Esophagus (tissue), 2 donors: ENCODE measurements around the gene BPIFB4. TPM values are rescaled to one million over a fixed set of nuclear protein-coding genes. Genes with fewer than 3 reads are reported as not detected.

ENCODE experiments used
- H3K27ac ChIP-seq, 2 donors: one replicate each; pipeline ENCODE4 v1.5.1; 2013; ENCODE audit warnings: low read depth in 2 of 2, mild to moderate bottlenecking in 2 of 2, inconsistent platforms in 1 of 2, low read length in 1 of 2, moderate library complexity in 1 of 2
- H3K27me3 ChIP-seq, 2 donors: one replicate each; pipeline ENCODE4 v1.6.1; 2013; ENCODE audit warnings: low read length in 2 of 2, control low read depth in 1 of 2, mild to moderate bottlenecking in 1 of 2; ENCODE audit not compliant: insufficient read depth in 2 of 2, control insufficient read depth in 1 of 2
- H3K36me3 ChIP-seq, 2 donors: one replicate each; pipeline ENCODE4 v1.6.1; 2013; ENCODE audit warnings: low read length in 1 of 2; ENCODE audit not compliant: control insufficient read depth in 2 of 2, insufficient read depth in 2 of 2
- H3K4me1 ChIP-seq, 2 donors: one replicate each; pipeline ENCODE4 v1.6.1; 2013; ENCODE audit warnings: low read length in 1 of 2; ENCODE audit not compliant: control insufficient read depth in 2 of 2, insufficient read depth in 2 of 2
- H3K4me3 ChIP-seq, 2 donors: one replicate each; pipeline ENCODE4 v1.5.1; 2013; ENCODE audit warnings: low read length in 2 of 2, mild to moderate bottlenecking in 2 of 2, low read depth in 1 of 2, moderate library complexity in 1 of 2
- H3K9me3 ChIP-seq, 2 donors: one replicate each; pipeline ENCODE4 v1.6.1; 2013; ENCODE audit warnings: mild to moderate bottlenecking in 2 of 2, low read depth in 1 of 2, low read length in 1 of 2, moderate library complexity in 1 of 2; ENCODE audit not compliant: control insufficient read depth in 2 of 2, insufficient read depth in 1 of 2
- WGBS, 2 donors: extraction: QIAGEN DNeasy Blood & Tissue Kit; methylation state at CpG; one replicate each; pipeline ENCODE4 v1.1.7; 2013; 5-methylcytosine and 5-hydroxymethylcytosine counted together
- polyA plus RNA-seq, 2 donors: library from polyadenylated mRNA; stranded (reverse); fragments of 200-250 nt; gene quantifications; one replicate each; pipeline ENCODE4 v1.2.3, GENCODE V29; 2013
- donor health status: healthy with polysubstance abuse.
- donor health status: Bipolar disorder and iron deficiency.

Gene BPIFB4
- polyA plus RNA-seq, 2 donors = not detected

GRCh38 chr20:33059136-33059535, 20.3 kb upstream of the BPIFB4 start:
- Histone ChIP-seq H3K27ac (no peak overlapping the region), H3K4me1 (no peaks in the 10 kb centered on the region), H3K36me3 (no peaks in the 10 kb centered on the region), H3K9me3 (no peaks in the 10 kb centered on the region), H3K27me3 (no peaks in the 10 kb centered on the region), H3K4me3 (no peak overlapping the region)
- WGBS, 2 donors = 78% methylated on average over 7 of the region's 7 CpGs

GRCh38 chr20:33059741-33060390, 19.6 kb upstream of the BPIFB4 start:
- Histone ChIP-seq H3K36me3 (no peaks in the 10 kb centered on the region), H3K4me1 (no peaks in the 10 kb centered on the region), H3K9me3 (no peaks in the 10 kb centered on the region), H3K27me3 (no peaks in the 10 kb centered on the region), H3K4me3 (no peak overlapping the region), H3K27ac (no peak overlapping the region)
- 66 to 76% methylated on average over 22 of the region's 22 CpGs for WGBS, 2 donors

- 69 to 72% methylated on average over 14 of the region's 14 CpGs for WGBS, 2 donors
- H3K27me3 ChIP-seq = no peaks in the 10 kb centered on the region
- H3K27ac ChIP-seq = no peak overlapping the region
- H3K4me3 ChIP-seq = no peak overlapping the region
- H3K36me3 ChIP-seq = no peaks in the 10 kb centered on the region
- no peaks in the 10 kb centered on the region for H3K4me1 ChIP-seq
- no peaks in the 10 kb centered on the region for H3K9me3 ChIP-seq
Observed at GRCh38 chr20:33061658-33062028, 17.8 kb upstream of the BPIFB4 start.

- Histone ChIP-seq H3K36me3 (no peaks in the 10 kb centered on the region), H3K27me3 (no peaks in the 10 kb centered on the region), H3K4me3 (no peak overlapping the region), H3K9me3 (no peaks in the 10 kb centered on the region), H3K27ac (no peak overlapping the region), H3K4me1 (no peaks in the 10 kb centered on the region)
- 51 to 52% methylated on average over 9 of the region's 9 CpGs for WGBS, 2 donors
Observed at GRCh38 chr20:33062105-33062824, 17.2 kb upstream of the BPIFB4 start.

- Histone ChIP-seq H3K9me3 (no peaks in the 10 kb centered on the region), H3K4me1 (no peaks in the 10 kb centered on the region), H3K4me3 (no peak overlapping the region), H3K27ac (no peak overlapping the region), H3K36me3 (no peaks in the 10 kb centered on the region), H3K27me3 (no peaks in the 10 kb centered on the region)
- WGBS, 2 donors = 83 to 89% methylated on average over 1 of the region's 1 CpG
Observed at GRCh38 chr20:33062825-33063149, 16.7 kb upstream of the BPIFB4 start.

GRCh38 chr20:33063271-33063670, 16.2 kb upstream of the BPIFB4 start:
- Histone ChIP-seq H3K27me3 (no peaks in the 10 kb centered on the region), H3K4me1 (no peaks in the 10 kb centered on the region), H3K27ac (no peak overlapping the region), H3K9me3 (no peaks in the 10 kb centered on the region), H3K36me3 (no peaks in the 10 kb centered on the region), H3K4me3 (no peak overlapping the region)
- WGBS, 2 donors = 88 to 91% methylated on average over 6 of the region's 6 CpGs

- Histone ChIP-seq H3K4me1 (no peaks in the 10 kb centered on the region), H3K27me3 (no peaks in the 10 kb centered on the region), H3K36me3 (no peaks in the 10 kb centered on the region), H3K9me3 (no peaks in the 10 kb centered on the region), H3K27ac (no peak overlapping the region), H3K4me3 (no peak overlapping the region)
- WGBS, 2 donors = 92 to 93% methylated on average over 11 of the region's 11 CpGs
Observed at GRCh38 chr20:33064572-33065287, 14.7 kb upstream of the BPIFB4 start.

- 59 to 63% methylated on average over 9 of the region's 9 CpGs for WGBS, 2 donors
- Histone ChIP-seq H3K27ac (no peak overlapping the region), H3K4me3 (no peak overlapping the region), H3K36me3 (no peaks in the 10 kb centered on the region), H3K9me3 (no peaks in the 10 kb centered on the region), H3K4me1 (no peaks in the 10 kb centered on the region), H3K27me3 (no peaks in the 10 kb centered on the region)
Observed at GRCh38 chr20:33065785-33066184, 13.7 kb upstream of the BPIFB4 start.

- Histone ChIP-seq H3K36me3 (no peaks in the 10 kb centered on the region), H3K4me3 (no peak overlapping the region), H3K27me3 (no peaks in the 10 kb centered on the region), H3K9me3 (no peaks in the 10 kb centered on the region), H3K27ac (no peak overlapping the region), H3K4me1 (no peaks in the 10 kb centered on the region)
- WGBS, 2 donors = 73 to 81% methylated on average over 3 of the region's 3 CpGs
Observed at GRCh38 chr20:33067806-33068205, 11.6 kb upstream of the BPIFB4 start.
